Parathyroid adenoma (tissue), 2 donors: ENCODE data around the gene CTSZ.

Experiments used
- H2AFZ ChIP-seq: fragments of 300-600 bp; sonication (generic); one replicate; pipeline ENCODE4 v1.7.0; 2017; ENCODE audit warnings: antibody characterized with exemption, mild to moderate bottlenecking
- H3K27ac ChIP-seq: fragments of 300-600 bp; sonication (generic); one replicate; pipeline ENCODE4 v1.7.0; 2017
- H3K27me3 ChIP-seq: fragments of 300-600 bp; sonication (generic); one replicate; pipeline ENCODE4 v1.7.0; 2017; ENCODE audit warnings: low read length; ENCODE audit not compliant: control insufficient read depth, insufficient read depth
- H3K36me3 ChIP-seq: fragments of 300-600 bp; sonication (generic); one replicate; pipeline ENCODE4 v1.7.0; 2017; ENCODE audit warnings: low read length; ENCODE audit not compliant: control insufficient read depth, insufficient read depth
- H3K4me1 ChIP-seq: fragments of 300-600 bp; sonication (generic); one replicate; pipeline ENCODE4 v1.7.0; 2017; ENCODE audit warnings: control low read depth
- H3K4me2 ChIP-seq: fragments of 300-600 bp; sonication (generic); one replicate; pipeline ENCODE4 v1.7.0; 2017; ENCODE audit warnings: low read length
- H3K4me3 ChIP-seq: fragments of 300-600 bp; sonication (generic); one replicate; pipeline ENCODE4 v1.7.0; 2017; ENCODE audit warnings: low read depth, low read length
- H3K79me2 ChIP-seq: fragments of 300-600 bp; sonication (generic); one replicate; pipeline ENCODE4 v1.7.0; 2017; ENCODE audit warnings: control low read depth
- H3K9ac ChIP-seq: fragments of 300-600 bp; sonication (generic); one replicate; pipeline ENCODE4 v1.7.0; 2017; ENCODE audit warnings: mild to moderate bottlenecking
- H3K9me3 ChIP-seq: fragments of 300-600 bp; sonication (generic); one replicate; pipeline ENCODE4 v1.7.0; 2017; ENCODE audit warnings: low read length; ENCODE audit not compliant: control insufficient read depth
- TF ChIP-seq, protein P1 (sequence below): fragments of 300-600 bp; sonication (generic); IDR thresholded peaks from one replicate; pipeline ENCODE4 v1.7.0; 2017; ENCODE audit warnings: antibody characterized with exemption, mild to moderate bottlenecking
- donor health status: primary hyperparathyroidism.

Gene CTSZ

GRCh38 chr20:59028812-59029211 lies 21.8 kb upstream of the CTSZ start:
- TF ChIP-seq, protein P1, sequence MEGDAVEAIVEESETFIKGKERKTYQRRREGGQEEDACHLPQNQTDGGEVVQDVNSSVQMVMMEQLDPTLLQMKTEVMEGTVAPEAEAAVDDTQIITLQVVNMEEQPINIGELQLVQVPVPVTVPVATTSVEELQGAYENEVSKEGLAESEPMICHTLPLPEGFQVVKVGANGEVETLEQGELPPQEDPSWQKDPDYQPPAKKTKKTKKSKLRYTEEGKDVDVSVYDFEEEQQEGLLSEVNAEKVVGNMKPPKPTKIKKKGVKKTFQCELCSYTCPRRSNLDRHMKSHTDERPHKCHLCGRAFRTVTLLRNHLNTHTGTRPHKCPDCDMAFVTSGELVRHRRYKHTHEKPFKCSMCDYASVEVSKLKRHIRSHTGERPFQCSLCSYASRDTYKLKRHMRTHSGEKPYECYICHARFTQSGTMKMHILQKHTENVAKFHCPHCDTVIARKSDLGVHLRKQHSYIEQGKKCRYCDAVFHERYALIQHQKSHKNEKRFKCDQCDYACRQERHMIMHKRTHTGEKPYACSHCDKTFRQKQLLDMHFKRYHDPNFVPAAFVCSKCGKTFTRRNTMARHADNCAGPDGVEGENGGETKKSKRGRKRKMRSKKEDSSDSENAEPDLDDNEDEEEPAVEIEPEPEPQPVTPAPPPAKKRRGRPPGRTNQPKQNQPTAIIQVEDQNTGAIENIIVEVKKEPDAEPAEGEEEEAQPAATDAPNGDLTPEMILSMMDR: no peak
- H3K4me1 ChIP-seq: peaks cover 16% of the 10 kb centered on the region
- peak overlapping the region; percentile 17 for H3K4me3 ChIP-seq
- H3K9ac ChIP-seq: no peak overlapping the region
- no peaks in the 10 kb centered on the region for H3K9me3 ChIP-seq
- peaks cover 12% of the 10 kb centered on the region for H3K79me2 ChIP-seq
- H3K27me3 ChIP-seq: no peaks in the 10 kb centered on the region
- no peak overlapping the region for H2AFZ ChIP-seq
- no peaks in the 10 kb centered on the region for H3K36me3 ChIP-seq
- no peak overlapping the region for H3K27ac ChIP-seq
- H3K4me2 ChIP-seq: peak overlapping the region; percentile 53

DNA sequence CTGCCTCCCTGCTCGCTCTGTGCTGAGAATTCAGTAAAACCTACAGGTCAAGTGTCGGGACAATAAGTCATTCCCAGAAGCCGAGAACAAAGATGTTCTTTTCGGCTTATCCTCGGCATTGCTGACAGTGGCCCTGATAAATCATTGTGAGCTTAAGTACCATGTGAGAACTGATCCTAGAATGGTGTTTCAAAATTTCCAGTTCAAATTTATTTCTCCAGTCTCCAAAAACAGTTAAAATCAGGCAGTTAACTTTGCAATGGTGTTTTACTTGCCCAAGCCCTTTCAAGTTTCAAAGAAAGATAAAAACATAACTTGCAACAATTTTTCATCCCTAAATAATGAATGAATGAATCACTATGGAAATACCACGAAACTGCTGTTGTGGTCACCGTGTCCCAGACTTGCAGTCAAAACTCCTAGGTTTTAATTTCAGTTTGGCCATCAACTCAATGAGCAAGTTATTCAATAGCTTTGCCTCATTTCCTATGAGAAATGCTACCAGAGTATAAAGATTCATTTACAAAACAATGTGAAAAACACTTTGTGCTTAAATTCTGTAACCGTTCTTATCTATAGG lies 20.8 kb upstream of the CTSZ start:
- TF ChIP-seq, protein P1: no peak
- H3K9ac ChIP-seq: no peak overlapping the region
- no peaks in the 10 kb centered on the region for H3K9me3 ChIP-seq
- H3K36me3 ChIP-seq: no peaks in the 10 kb centered on the region
- no peak overlapping the region for H2AFZ ChIP-seq
- no peaks in the 10 kb centered on the region for H3K27me3 ChIP-seq
- H3K27ac ChIP-seq: no peak overlapping the region
- H3K4me3 ChIP-seq: no peak overlapping the region
- H3K4me2 ChIP-seq: no peak overlapping the region
- H3K4me1 ChIP-seq: peaks cover 16% of the 10 kb centered on the region
- H3K79me2 ChIP-seq: peaks cover 12% of the 10 kb centered on the region

GRCh38 chr20:59026904-59027740 lies 20.1 kb upstream of the CTSZ start:
- Histone ChIP-seq H3K4me3 (no peak overlapping the region), H3K27ac (no peak overlapping the region), H3K27me3 (no peaks in the 10 kb centered on the region), H3K9ac (no peak overlapping the region), H3K9me3 (no peaks in the 10 kb centered on the region), H2AFZ (no peak overlapping the region), H3K36me3 (no peaks in the 10 kb centered on the region), H3K4me2 (no peak overlapping the region), H3K79me2 (peaks cover 12% of the 10 kb centered on the region), H3K4me1 (peaks cover 16% of the 10 kb centered on the region)
- TF ChIP-seq, protein P1: no peak

DNA sequence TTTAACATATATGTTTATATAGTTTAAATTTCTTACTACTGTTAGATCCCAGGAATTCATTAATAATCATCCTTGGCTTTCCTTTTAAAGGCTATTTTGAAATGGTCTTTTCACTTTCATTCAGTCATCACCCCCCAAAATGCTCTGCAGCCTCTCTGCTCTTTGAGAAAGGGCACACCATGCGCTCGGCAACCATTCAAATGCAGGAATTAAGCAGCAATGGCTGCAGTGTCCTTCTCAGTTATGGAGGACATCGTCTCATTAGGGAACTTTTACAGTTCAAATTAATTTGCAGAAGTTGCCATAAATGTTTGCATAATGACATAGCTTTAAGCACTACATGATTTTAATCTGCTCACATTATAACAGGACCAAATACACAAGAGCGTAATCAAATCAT lies 18.5 kb upstream of the CTSZ start:
- H3K36me3 ChIP-seq: no peaks in the 10 kb centered on the region
- H3K79me2 ChIP-seq: peaks cover 2% of the 10 kb centered on the region
- TF ChIP-seq, protein P1: no peak
- no peak overlapping the region for H3K9ac ChIP-seq
- no peaks in the 10 kb centered on the region for H3K27me3 ChIP-seq
- H3K27ac ChIP-seq: no peak overlapping the region
- no peaks in the 10 kb centered on the region for H3K9me3 ChIP-seq
- no peak overlapping the region for H2AFZ ChIP-seq
- H3K4me2 ChIP-seq: no peak overlapping the region
- no peak overlapping the region for H3K4me3 ChIP-seq
- H3K4me1 ChIP-seq: peaks cover 10% of the 10 kb centered on the region
